KBM-7 (cell line): ENCODE measurements around the gene SGCD.

ENCODE experiments used
- DNase-seq: peaks from one replicate; pipeline ENCODE4 v3.0.0-alpha.2; 2015
- in situ Hi-C: fragments of 300-500 bp; cut with MboI; formaldehyde crosslinking; loops from 2 replicates; pipeline ENCODE4 v1.14.3; 2020; ENCODE audit warnings: low sequenced_read_pairs, low pct_unique_long_range_greater_than_20kb, mixed read lengths

The SGCD gene

DNA sequence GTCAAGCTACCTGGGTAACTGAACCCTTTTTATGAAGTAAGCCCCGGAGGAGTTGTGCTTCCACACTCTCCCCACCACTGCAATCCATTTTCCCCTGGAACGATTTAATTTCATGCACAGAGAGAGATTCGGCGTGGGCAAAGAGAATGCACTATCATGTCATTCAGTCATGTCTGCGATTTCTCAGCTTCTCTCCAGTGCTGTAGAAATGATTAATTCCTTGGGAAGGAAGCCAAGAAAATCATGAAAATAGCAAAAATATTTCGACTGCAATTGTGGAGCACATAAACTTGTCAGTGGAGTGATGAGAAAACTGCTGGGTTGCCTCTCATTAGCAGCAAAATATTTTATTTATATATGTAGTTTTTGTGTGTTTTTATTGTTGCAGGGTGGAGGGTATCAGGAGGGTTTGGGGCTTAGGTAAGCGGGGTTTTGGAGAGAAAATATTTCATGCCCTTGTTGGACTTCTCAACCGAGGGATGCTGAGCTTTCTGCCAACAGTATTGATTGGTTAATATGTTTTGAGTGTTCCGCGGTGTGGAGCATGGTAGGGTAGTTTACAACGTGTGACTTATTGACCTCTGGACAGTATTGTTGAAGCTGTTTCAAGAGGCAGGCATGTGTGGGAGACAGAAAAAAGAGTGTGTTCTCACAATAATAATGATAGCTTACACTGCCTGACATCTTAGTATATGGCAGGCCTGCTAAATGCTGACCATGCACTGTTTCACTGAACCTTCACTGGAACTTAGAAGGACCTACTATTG is 69.3 kb downstream of the SGCD start:
- DNase-seq, result no peak
- in situ Hi-C loops, result no loop called here

DNA sequence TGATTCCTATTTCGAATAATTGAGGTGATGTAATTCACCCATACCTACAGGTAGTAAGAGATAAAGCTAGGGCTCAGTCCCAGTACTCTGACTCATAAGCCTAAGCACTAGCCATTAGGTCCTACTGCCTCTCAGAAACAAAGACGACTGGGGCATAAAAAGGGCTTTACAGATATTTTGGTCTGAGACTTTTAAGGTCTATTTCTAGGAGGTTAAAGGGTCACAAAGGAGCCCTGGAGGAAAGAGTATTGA is 69.8 kb downstream of the SGCD start:
- in situ Hi-C loops, result no loop called here
- DNase-seq, result no peak

DNA sequence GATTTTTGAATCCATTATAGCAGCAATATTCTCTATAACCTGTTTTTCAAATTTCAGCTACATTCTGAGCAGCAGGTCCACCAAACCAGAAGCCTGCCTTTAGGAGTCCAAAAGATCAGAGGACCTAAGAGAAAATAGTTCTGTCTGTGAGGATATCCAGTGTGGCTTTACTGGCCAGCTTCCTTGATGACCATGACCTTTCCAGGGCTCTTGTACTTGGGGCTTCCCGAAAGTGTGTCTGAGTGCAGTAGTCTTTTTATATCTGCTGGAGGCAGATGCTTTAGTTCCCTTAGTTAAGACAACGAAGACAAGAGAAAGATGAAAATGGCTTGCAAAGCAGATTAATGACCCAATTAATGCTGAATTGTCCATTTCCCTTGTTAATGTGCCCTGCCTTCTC is 72.4 kb downstream of the SGCD start:
- in situ Hi-C loops, result no loop called here
- no peak for DNase-seq

DNA sequence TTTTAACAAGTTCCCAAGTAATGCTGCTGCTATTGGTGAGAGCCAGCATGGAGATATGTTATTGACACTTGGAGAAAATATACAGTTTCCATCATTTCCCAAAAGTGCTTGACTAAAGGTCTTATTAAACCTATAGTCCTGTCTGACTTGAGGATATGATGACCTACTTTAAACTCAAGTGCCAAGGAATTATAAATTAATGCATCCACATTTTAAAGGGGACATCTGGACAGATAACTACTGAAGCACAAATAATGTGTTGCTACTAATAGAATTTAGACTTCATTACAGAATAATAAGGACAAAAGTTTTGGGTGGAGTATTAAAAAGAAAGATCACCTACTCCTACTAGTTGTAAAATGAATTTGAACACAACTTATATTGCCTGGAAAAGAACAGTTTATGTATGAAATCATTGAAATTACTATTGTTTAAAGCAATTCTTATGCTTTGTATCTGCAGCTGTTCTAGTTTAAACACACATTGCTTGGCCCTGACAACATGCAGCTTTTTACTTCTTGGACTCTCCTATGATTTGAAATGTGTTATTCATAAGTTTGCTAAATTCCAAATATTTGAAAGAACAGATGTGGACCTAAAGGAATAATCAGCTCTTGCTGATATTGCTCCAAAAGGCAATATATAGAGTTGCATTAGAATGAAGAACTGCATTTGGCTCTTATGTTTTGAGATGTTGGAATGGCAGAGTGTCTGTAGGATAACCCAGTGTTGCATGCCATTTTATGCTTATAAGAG is 73.4 kb downstream of the SGCD start:
- in situ Hi-C loops, result no loop called here
- DNase-seq, result no peak

DNA sequence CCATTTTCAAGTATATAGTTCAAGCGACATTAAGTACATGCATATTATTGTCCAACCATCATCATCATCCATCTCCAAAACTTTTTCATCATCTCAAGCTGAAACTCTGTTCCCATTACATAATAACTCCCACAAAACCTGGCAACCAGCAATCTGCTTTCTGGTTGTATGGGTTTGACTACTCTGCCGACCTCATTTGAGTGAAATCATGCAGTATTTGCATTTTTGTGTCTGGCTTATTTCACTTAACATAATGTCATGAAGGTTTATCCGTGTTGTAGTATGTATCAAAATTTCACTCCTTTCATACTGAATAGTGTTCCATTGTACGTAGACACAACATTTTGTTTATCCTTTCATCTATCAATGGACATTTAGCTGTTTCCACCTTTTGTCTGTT is 74.8 kb downstream of the SGCD start:
- DNase-seq, result no peak
- in situ Hi-C loops, result no loop called here

DNA sequence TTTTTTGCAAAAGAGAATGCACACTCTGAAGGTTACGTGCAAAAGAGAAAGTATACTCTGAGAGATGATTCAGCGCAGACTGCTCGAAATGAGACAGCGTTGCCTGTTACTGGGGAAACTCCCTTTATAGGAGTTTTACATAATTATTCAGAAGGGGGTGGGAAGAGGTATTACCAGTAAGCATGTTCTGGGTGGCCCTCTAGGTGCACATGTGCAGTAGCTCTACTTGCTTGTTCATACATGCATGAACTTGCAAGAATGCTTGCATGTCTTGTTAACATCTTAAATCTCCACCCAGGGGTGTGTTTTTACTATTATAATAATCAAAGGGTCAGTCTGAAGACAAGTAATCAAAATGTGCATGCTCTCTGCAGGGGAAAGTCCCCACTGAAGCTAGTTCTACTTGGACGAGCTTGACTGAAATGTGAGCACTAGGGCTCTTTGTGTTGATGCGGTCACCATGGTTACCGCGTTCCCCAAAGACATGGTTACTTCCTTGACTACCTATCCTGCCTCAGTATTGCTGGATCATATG is 75.5 kb downstream of the SGCD start:
- in situ Hi-C loops, result no loop called here
- DNase-seq, result no peak

DNA sequence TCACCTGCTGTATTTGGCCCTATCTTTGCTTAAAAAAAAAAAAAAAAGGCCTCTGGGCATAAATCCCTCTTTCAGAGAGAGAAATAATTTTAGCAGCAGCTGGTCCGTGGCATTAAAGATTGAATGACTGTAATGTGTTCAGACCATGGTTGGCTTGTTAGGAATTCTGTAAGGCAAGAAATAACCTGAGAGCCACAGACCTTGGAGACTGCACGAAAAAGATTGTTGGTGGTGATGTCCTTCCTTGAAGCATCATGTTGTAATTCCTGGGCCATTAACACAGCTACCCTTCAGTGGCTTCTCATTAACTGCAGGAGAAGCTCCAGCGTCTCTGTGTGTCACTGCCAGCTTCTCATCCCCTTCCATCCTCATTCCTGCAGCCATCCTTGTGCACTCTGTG is 79.0 kb downstream of the SGCD start:
- in situ Hi-C loops, result no loop called here

DNA sequence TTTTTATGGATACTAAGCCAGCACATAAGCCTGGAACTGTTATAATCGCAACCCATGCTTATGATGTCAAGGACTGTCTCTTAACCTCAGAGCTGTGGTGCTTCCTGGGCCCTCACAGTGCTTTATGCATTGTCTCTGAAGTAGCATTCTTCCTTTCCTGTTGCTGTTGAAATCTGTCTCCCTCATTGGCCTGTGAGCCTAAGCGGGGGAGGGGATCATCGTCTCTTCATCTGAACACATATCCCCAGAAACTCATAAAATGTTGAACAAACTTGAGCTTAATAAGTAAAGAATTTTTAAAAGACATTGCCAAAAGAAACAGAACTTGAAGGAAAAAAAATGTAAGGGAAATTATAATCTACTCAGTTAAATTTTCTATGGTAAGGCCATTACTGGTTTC is 80.3 kb downstream of the SGCD start:
- in situ Hi-C loops, result no loop called here
- DNase-seq, result no peak

More for the DNA sequence above, 79.0 kb downstream of the SGCD start:
- DNase-seq, result no peak

DNA sequence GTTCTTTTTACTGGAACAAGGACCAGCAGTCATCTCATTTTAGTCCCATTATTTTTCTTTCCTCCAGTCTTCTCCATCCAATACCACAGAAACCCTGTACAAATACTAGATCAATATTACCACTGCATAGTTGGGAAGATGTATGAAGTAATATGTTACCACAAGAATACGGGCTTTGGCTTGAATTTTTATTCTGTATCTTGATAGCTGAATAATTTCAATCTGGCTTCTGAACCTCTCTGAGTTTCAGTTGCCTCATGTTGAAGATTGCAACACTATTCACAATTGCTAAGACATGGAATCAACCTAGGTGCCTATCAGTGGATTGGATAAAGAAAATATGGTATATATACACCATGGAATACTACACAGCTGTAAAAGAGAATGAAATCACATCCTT is 82.9 kb downstream of the SGCD start:
- no peak for DNase-seq
- in situ Hi-C loops, result no loop called here

DNA sequence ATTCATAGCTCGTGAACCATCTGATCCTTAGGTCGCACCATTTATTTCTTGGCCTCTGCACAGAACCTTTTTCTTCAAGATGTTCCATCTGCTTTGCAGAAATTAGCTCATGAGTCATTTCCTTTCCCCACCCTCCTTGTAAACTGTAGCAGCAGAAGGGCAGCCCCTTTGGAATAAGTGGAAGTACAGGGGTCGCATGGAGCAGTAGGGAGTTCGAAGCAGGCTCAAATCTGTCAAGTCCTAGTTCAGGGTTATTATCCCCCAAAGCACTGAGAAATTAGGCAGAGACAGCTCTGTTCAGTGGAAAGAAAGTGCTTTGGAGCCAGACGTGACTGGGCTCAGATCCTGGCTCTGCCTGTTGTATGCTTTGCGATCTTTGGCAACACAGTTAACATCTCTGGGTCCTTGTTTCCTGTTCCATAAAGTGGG is 84.2 kb downstream of the SGCD start:
- DNase-seq, result no peak
- in situ Hi-C loops, result no loop called here

DNA sequence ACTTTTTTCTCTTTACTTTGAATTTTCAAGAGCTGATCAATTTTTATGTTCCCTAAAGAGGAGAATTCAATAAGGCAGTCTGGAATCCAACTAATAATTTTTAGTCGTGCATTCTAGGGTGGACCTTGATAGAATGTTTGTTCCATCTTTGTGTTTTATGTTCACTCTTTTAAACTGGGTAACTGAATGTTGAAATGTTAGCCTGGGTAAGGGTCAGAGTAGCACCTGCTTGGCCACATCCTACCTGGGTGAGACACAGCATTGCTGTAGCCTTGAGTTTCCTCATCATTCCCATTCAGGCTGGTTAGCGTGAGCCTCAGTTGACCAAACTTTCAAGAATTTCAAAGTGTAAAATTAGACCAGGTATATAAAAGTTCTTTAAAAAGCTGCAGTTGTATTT is 85.0 kb downstream of the SGCD start:
- in situ Hi-C loops, result no loop called here
- DNase-seq, result no peak

DNA sequence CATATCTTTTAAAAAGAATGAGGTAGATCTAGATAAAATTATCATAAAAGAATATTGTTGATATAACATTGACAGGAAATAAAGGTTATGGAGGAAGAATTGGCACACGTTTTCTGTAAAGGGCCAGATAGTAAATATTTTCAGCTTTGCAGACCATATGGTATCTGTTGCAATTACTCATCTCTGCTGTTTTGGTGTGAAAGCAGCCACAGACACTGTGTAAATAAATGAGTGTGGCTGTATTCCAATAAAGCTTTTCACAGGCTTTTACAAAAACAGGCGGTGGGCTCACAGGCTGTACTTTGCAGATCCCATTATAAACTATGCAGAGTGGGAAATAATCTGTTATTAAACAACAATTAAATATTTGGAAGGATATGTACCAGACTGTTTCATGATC is 87.4 kb downstream of the SGCD start:
- no peak for DNase-seq
- in situ Hi-C loops, result no loop called here

DNA sequence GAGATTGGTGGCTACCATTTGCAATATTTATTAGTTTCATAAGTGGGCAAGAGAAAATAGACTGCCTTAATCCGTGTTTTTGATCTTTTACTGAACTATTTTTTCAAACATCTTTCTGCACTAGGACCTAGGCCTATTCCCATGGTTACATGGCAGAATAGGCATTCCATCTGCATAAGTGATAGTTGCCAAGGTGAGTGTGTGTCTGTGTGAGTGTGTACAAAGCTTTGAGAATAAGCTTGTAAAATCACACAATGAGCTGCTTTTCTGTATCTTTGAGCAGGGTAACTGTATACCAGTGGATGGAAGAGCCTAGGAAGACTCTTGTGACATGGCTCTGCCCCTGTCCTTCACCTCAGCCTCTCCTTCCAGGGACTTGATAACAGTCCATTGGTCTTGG is 92.7 kb downstream of the SGCD start:
- DNase-seq, result no peak
- in situ Hi-C loops, result no loop called here

DNA sequence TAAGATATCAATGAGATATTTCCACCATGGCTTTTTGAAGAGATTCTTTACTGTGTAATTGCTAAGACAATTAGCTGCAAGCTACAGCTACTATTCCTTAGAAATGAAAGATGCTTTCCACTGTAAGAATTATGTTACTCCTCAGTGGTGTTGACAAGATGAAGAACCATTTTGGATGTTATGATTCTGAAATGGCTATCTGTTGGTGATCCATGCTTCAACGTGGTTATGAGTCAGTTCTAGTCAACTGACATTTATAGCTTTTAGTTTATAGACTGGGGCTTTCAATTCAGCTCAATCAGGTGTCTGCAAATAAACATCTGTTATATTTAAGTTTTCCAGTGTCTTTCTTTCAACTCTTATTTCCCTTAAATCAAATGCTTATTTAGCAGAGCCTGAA is 93.7 kb downstream of the SGCD start:
- in situ Hi-C loops, result no loop called here
- no peak for DNase-seq

DNA sequence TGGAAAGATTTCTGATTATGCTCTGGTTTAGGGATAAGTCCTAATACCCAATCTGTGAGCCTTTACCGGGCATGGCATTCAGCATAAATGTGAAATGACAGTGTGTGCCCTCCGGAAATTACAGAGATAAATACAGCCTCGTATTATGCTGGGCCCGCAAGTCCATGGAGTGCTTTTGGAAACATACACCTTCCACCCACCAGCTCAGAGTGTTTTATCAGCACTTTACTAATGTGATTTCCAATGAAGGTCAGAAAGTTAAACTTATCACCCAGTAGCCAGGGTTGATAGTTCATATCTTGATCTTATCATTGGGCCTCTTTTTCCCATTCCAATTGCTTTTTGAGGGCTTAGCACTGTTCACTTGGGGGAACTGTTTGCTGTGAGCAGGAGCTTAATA is 94.8 kb downstream of the SGCD start:
- no peak for DNase-seq
- in situ Hi-C loops, result no loop called here

DNA sequence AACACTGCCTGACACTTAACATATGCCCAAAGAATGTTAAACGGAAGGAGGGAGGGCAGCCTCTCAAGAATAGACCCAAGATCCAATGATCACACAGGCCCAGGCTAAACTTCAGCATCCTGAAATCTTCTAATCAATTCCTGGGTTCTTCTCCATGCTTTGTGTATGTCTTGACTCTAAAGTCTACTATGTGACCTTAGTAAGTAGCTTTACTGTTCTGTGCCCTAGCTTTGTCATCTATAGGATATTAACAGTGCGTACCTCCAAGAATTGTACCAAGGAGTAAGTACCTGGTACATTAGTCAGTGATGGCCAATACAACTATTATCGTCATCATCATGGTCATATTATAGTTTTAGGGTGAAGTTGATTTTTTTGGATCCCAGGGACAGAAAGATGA is 96.6 kb downstream of the SGCD start:
- in situ Hi-C loops, result no loop called here
- peak; percentile 9 for DNase-seq

DNA sequence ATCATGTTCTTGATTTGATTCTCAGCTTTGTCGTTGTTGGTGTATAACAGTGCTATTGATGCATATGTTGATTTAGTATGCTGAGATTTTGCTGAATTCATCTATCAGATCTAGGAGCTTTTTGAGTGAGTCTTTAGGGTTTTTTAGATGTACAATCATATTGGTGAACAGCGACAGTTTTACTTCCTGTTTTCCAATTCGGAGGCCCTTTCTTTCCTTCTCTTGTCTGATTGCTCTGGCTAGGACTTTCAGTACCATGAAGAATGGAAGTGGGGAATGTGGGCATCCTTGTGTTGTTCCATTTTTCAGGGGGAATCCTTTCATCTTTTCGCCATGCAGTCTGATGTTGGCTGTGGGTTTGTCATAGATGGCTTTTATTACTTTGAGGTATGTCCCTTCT is 100.4 kb downstream of the SGCD start:
- DNase-seq, result no peak
- in situ Hi-C loops, result no loop called here

DNA sequence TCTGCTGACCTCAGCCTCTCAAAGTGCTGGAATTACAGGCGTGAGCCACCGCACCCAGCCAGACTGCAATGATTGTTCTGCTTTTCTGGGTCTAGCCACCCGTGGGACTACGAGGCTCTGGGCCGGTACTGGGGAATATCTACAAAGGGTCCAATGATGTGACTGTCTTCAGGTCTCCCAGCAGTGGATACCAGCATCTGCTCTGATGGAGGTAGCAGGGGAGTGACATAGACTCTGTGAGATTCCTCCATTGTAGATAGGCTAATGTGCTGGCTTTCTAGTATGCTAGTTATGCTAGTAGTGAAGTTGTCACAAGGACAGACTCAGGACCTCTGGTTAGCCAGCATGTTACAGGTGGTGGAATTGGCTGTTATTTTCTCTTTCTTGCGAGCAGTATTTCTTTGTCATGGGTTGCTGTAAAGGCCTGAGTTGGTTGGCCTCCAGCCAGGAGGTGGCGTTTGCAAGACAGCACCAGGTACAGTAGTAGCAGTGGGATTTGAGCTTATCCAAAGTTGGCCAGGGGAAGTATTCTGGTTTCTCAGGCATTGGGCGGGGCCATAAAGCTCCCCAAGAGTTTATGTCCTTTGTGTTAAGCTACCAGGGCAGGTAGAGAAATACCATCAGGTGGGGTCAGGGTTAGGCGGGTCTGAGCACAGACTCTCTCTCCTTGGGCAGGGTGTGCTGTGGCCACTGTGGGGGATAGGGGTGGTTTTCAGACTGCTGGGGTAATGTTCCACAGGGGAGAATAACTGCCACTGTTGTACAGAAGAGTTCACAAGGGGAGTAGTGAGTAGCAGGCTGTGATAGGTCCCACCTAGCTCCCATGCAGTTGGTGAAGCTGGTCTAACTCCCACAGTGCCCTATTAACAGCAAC is 105.2 kb downstream of the SGCD start:
- in situ Hi-C loops, result no loop called here
- no peak for DNase-seq

DNA sequence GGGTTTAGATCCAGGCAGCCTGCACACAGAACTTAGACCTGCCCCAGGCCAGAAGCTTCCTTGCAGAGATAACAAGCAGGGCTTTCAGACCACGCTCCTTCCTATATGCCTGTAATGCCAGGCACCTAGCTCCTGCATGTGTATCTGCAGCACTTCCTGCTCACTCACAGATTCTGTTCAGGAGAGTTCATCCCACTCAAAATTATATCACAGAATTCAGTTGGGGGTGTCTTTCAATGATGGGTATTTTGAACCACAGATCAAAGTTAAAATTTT is 105.8 kb downstream of the SGCD start:
- no peak for DNase-seq
- in situ Hi-C loops, result no loop called here

DNA sequence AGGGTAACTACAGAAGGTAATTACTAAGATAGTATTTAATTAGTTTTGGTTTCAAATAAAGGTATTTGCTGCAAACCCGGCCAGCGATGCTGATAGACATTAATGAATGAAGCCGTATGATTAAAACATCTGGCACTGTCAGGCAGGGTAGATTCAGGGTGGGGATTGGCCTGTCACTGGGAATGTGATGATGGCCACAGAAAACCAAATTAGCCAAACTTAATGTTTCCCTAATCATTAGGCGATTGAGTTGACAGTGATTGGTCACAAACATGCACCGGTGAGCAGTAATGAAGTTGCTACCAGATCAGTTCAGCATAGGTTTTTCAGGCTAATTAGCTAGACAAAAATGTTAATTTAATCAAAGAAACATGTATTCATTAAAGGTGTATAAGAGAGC is 107.5 kb downstream of the SGCD start:
- no peak for DNase-seq
- in situ Hi-C loops, result no loop called here
